Urothelium cell line (cell line): Measurements from ENCODE around the gene C1RL.
A peak's percentile ranks its signal among the peaks of the same experiment; 100 is the strongest.

ENCODE experiments used
- DNase-seq: peaks from one replicate; pipeline ENCODE4 v3.0.0; 2011; ENCODE audit warnings: low spot score, mixed read lengths
- FAIRE-seq: peaks from 2 replicates; lab custom pipeline; 2011; peaks lifted over from hg19 to GRCh38; lab: Jason Lieb, UNC

The C1RL gene

DNA sequence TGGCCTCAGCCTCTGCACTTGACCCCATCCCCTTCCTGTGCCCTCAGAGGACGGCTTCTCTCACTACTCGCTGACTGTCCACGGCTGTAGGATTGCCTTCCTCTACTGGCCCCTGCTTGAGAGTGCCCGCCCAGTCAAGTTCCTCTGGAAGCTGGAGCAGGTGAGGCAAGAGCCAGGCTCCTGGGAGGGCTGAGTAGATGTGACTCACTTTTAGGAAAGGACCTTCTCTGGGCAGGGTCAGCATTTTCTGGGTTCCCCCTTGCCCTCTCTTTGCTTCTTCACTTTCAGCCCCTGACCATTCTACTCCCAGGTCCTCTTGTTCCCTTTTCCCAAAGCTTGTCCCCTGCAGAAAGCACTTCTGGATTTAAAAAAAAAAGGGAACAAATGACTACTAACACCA is 28.9 kb upstream of the C1RL start:
- DNase-seq (no peak), FAIRE-seq (peak; percentile 61)

- no peak for DNase-seq
- FAIRE-seq, result peak; percentile 13
Observed at GRCh38 chr12:7136676-7137075, 27.7 kb upstream of the C1RL start.

DNA sequence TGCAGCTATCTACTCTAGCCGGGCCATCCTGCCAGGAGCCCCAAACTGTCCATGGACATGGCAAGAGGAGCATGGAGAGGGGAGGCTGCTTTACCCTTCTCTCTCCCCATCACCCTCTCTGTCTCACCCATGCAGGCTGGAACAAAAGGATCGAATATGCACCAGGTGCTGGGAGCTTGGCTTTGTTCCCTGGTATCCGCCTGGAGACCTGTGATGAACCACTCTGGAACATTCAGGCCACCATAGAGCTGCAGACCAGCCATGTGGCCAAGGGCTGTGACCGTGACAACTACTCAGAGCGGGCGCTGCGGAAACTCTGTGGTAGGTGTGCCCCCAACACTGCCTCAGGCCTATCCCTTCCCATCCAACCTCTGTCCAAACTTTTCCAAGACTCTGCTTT is 27.1 kb upstream of the C1RL start:
- DNase-seq (no peak), FAIRE-seq (no peak)

DNA sequence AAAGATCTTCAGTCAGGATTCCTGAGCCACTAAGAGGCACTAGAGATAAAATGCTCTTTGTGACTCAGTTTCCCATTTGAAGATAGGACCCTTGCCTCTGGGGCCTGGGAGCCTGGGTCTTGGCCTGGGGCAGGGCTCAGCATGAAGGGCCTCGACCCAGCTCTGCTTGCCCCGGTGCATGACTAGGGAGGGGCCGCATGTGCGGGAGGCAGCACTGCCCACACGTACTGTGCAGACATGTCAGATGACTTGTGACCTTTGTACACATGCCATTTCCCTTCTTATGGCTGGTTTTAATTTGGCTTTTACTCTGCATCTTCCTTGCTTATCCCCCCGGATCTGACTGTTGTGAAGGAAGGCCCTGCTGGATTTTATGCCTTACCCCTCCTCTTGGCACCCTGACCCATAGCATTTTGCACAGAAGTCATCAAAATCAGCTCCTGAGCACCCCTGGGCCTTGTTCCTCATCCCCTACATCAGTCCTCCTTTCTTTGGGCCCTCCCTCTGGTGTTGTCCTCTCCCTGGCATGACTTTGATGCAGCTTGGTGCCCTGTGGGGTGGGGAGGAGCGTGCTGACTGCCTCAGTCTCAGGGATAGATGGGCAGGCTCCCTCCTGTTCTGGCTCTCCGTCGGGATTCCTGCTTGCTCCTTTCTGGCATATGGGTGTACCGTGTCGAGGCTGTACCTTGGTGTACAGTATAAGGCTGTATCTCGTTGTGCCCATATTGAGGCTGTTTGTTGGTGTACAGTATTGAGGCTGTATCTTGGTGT is 25.6 kb upstream of the C1RL start:
- FAIRE-seq (peak; percentile 9), DNase-seq (no peak)

GRCh38 chr12:7131502-7131866 is 22.5 kb upstream of the C1RL start:
- FAIRE-seq, result no peak
- peak; percentile 31 for DNase-seq

DNA sequence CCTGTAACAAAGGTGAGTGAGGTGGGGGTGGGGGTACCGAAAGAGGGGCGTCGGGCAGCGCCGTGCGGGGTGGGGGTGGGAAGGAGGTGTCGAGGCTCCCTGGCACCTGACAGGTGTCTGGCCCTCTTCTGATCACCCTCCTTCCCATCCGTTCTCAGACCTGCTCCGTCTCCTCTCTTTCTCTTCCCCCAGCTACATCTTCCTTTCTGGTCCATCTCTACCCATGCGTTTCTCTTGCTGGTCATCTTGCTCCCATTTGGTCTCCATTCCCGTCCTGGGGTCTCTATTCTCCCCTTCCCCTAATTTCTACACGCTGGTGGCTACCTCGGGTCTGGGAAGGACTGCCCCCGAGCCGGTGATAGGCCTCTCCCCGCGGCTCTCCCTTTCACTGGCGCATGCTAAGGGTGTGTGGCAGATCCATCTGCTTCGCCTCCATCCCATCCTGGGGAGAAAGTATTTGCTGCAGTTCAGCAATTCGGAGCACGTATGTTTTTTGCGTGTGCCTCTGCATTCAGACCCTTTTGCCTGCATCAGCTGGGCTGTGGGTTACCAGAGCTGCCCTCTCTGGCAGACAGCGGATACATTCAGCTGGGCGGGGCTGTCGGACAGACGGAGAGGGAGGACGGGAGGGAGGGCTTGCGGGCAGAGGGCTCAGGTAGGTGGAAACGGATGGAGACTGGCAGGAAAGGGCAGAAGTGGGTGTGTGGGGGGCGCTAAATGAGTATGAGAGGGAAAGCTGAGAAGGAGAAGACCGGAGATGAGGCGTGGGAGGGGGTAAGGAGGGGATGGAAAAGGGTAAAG is 21.9 kb upstream of the C1RL start:
- FAIRE-seq (peak; percentile 88), DNase-seq (peak; percentile 89)

DNA sequence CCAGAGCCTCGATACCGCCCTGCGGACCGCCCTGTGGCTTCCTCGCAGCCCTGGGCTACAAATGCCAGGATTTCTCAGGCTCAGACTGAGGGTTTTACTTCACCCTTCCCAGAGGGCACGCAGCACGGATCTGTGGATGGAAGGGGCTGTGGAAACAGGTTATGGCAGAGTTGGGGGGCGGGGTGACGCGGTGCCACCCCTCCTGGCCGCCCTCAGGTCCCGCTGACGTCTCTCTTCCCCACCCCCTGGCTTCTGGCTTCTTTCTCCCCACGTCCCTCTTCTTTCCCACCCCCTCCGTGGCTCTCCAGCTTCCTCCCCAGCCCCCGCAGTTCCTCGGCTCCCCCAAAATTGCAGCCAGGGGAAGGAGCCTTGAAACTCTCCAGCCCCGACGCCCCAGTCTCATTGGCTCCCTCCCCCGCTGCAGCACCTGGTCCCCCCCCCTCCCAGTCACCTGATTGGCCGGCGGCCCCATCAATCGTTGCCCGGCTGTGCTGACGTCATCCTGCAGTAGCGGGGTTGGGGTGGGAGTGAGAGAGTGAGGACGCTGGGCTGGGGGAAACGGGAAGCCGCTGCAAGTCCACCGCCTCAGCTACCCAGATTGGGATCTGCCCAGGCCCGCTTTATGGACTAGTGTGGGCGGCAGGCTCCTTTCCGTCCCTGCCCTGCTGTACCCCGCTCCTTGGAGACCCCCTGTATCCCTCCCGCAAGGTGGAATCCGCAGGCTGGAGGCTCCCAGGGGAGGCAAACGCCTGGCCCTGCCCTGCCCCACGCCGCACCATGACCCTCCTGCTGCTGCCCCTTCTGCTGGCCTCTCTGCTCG is 21.1 kb upstream of the C1RL start, which contains the start of gene CLSTN3:
CLSTN3 (plus strand) TSS at position 500 of the 820 bp plus-strand sequence; CDS start at position 778, 278 bp downstream.
- FAIRE-seq, result peak; percentile 92

DNA sequence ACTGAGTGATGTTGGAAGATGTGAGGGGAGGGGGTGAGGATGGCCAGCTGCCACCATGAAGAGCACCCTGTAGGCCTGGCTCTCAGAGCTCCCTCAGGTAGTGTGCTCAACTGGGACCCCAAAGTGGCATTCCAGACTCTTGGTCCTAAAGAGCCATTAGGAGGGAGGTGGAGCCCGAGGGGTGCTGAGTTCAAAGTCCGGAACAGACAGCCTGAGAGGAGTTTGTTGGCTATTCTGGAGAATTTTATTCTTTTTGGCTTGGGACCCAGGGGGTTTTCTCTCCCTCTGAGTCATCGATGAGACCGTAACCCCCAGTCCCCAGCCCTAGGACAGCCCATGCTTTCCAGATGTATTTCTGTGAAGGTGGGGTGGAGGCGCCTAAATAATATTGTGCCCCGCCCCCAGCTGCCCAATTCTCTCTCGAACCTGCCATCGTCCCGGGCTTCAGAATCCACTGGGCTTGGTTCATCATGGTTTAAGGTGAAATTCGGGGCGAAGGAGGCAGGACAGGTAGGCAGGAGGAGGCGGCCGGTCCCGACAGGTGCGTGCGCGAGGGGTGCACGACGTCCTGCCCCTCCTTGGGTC is 20.4 kb upstream of the C1RL start:
- no peak for FAIRE-seq
- DNase-seq, result no peak

More for the DNA sequence above, 21.1 kb upstream of the C1RL start, which contains the start of gene CLSTN3:
- DNase-seq, result peak; percentile 100

DNA sequence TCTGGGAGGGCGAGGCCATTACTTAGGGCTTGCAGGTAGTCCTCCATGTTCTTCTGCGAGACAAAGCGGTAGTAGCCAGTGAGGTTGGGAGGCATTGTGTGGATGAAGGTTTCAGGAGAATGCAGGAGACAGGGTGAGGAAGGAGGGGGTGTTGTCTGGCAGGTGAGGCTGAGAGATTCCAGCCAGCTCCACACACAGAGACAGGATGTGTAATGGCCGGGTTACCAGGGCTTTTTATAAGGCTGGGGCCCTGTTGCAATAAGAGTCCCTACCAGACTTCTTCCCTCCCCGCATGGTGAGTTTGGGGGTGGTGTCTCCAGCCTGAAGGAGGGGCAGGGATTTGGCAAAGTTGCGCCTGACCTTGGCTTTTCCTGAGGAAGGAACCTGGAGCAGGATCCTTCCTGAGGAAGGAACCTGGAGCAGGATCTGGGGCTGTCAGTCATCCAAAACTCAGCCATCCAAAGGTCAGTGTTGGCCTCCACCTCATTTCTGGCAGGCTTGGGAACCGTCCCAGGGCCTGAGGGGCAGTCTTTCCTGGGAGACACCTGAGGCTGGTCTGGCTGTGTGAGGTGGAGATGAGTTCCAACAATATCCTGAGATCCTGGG is 19.8 kb upstream of the C1RL start, which contains the start of gene RBP5:
RBP5 (minus strand) TSS at position 209 of the 606 bp plus-strand sequence; CDS start at position 95, 114 bp downstream.
- DNase-seq, result no peak
- FAIRE-seq, result no peak

GRCh38 chr12:7127916-7128626 is 19.1 kb upstream of the C1RL start:
- DNase-seq, result no peak
- FAIRE-seq, result peak; percentile 40

DNA sequence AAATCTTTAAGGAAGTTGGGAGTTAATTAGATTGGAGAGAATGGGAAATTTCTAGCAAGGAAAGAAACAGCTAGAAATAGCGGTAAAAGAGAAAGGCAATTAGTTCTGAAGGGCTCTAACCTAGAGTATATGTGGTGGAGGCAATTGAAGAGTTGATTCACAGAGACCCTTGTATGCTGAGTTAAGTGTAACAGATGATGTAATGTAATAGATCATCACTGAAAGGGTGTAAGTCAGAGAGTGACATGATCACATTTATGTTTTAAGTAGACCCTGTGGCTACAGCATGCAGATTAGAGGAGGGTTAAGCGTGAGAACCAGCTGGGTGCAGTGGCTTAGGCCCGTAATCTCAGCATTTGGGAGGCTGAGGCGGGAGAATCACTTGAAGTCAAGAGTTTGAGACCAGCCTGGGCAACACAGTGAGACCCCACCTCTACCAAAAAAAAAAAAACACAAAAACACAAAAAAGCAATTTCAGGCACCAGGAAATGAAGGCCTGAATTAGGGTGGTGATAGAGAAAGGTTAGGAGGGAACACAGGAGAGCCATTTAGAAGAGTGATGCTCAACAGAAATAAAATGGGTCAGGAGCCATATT is 16.7 kb upstream of the C1RL start:
- DNase-seq, result no peak

DNA sequence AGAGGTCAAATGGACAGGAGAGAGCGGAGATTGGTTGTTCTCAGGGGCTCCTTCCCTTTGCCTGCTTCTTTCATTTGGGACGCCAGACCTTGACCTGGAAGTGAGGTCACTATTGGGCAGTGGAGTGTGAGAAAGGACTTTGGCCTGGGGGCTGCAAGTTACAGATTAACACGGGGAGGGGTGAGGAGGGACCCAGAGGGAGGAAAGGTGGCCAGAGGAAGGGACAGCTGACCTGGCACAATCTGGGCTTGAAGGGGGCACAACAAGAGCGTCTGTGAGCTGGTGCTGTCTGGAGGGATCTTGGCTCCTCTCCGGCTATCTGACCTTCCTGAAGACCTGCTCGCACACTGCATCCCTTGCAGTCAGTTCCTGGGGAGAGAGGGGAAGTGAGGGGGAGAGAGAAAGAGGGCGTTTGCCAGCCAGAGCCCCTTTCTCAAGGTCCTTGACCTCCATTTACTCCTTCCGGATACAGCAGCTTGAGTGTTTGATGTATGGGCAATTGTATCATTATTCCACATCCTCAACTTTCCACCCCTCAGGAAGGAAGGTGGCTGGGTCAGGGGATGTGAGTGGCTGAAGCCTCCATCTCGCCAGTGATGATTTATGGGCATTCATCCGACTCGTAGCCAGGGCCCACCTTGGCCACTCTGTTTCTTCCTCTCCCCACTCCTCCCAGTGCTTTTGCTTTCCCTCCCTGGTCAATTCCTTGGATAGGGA is 14.9 kb upstream of the C1RL start:
- DNase-seq (no peak), FAIRE-seq (no peak)

More for the DNA sequence above, 16.7 kb upstream of the C1RL start:
- no peak for FAIRE-seq

DNA sequence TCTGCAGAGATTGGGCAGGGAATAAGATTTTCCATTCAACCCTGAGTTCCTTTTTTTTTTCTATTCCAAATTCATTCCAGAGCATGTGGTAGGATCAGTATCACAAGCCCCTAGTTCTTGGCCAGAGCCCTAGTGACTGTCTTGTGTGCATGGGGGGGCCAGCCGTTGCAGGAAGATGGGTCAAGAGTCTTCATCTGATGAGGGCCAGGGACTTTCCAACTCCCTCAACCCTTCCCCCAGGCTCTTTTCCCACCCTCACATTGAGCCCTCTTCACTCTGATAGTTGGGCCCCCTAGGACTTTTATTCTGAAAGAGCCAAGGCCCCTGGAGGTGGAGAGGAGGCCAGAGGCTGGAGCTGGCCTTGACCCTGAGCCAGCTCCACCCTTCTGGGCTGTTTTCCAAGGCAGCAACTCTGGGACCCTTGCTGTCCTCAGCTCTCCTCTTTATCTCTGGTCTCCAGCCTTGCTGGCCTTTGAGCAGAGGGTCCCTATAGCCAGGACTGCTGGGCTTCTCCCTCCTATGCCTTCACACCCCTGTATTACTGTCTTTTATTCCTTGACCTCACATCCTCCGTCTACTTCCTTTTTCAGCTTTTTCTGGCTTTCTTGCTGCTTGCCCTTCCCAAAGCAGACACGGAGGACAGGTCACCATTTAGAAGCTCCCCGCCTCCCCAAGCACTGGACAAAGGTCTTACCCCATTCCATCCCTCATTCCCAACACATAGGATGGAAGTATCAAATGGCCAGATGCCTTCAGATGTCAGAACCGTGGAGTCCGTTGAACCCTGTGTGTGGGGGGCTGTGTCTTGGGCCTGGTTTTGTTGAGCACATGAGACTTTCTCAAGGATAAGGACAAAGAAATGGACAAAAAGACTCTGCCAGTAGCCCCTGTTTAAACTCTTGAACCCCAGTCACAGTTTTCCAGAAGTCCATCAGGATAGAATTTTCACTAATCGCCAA is 14.1 kb upstream of the C1RL start:
- FAIRE-seq (no peak), DNase-seq (no peak)

DNA sequence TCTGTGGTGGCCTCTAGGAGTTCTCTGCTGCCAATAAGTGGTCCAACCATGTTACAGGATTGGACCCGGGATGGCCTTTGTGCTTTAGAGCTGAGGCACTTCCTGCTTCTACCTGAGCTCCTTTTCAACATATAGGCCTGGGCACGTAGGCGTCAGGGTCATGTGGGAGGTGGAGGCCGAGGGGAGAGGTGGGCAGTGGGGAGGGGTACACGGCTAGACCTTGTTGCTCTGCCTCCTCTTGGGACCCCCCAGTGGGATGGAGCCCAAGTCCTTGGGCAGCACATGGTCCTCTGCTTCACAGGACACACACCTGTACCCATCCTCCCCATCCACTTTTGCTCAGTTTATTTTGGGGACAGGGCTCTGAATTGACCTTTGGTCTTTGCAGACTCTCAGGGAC is 12.3 kb upstream of the C1RL start:
- FAIRE-seq, result no peak
- DNase-seq, result no peak

DNA sequence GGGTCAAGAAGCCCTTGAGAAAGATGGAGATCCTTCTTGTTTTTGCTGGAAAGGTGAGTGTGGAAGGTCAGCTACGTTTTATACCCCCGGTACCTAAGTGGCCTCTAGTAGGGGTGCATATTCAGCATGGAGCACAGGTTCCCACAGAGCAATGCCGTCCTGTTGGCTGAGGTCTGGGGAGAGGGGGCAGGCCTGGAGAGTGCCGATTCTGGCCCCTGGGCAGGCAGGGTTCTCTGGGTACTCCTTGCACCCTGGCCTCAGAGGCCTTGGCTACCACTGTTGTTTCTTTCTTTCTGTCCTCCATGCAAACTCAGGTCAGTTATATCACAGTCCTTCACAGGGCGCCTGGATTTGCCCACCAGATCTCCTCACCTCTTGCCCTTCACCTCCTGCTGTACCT is 11.2 kb upstream of the C1RL start:
- DNase-seq, result no peak
- FAIRE-seq, result no peak

DNA sequence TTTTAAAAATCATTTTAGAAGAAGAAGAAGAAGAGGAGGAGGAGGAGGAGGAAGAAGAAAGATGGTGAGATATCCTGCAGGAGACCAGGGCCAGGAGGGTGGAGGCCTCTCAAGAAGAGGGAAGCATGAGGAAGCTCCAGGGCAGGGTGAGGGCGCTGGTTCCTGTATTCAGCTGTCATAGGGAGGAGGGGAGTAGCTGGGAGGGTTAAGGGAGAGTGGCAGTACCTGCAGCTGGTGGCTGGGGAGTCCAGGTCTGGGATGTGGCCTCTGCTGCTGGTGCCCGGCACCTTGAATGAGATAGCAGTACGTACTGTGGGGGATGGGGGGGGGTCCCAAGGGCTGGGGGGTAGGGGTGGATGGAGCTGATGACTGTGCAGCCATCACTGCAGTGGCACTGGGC is 9.9 kb upstream of the C1RL start:
- FAIRE-seq, result no peak
- no peak for DNase-seq

GRCh38 chr12:7117670-7118069 is 8.7 kb upstream of the C1RL start:
- no peak for FAIRE-seq
- no peak for DNase-seq
